Right lobe of liver (tissue), 6 donors: Measurements from ENCODE around the gene KCMF1. TPM values are rescaled to one million over a fixed set of nuclear protein-coding genes. Genes with fewer than 3 reads are reported as not detected.

Experiments
- ATAC-seq, 4 donors: fragments of 200-7000 bp; cut with Tn5 transposase; one replicate each; pipeline ENCODE4 v1.9.1; 2020; ENCODE audit warnings: mild to moderate bottlenecking in 4 of 4, moderate library complexity in 4 of 4
- DNase-seq, 3 donors: peaks; one replicate each; pipeline ENCODE4 v3.0.0-alpha.2; 2020
- H3K27ac ChIP-seq, 3 donors: fragments of 200-600 bp; one replicate each; pipeline ENCODE4 v1.8.0; 2022
- H3K27me3 ChIP-seq, 2 donors: fragments of 200-600 bp; one replicate each; pipeline ENCODE4 v1.8.0; 2022
- H3K36me3 ChIP-seq, 4 donors: fragments of 200-600 bp; sonication (generic) in 1 of 4; one replicate each; pipeline versions ENCODE4 v1.5.1 to v1.8.0; 2017 to 2022; ENCODE audit warnings: control low read depth in 1 of 4
- H3K4me1 ChIP-seq, 4 donors: fragments of 200-600 bp; sonication (generic) in 1 of 4; one replicate each; pipeline versions ENCODE4 v1.5.1 to v1.8.0; 2017 to 2022; ENCODE audit warnings: control low read depth in 1 of 4
- H3K4me3 ChIP-seq, 3 donors: fragments of 200-600 bp; one replicate each; pipeline ENCODE4 v1.8.0; 2022
- H3K9me3 ChIP-seq, 4 donors: fragments of 200-600 bp; sonication (generic) in 1 of 4; one replicate each; pipeline versions ENCODE4 v1.5.1 to v1.8.0; 2017 to 2022; ENCODE audit warnings: control low read depth in 1 of 4
- CTCF ChIP-seq, 4 donors: fragments of 200-600 bp in 3 of 4; fragments of 450-650 bp in 1 of 4; IDR thresholded peaks; one replicate each; pipeline versions ENCODE4 v1.5.1 to v1.8.0; 2016 to 2022; ENCODE audit warnings: antibody characterized with exemption in 4 of 4, mild to moderate bottlenecking in 2 of 4
- POLR2A ChIP-seq: fragments of 450-650 bp; IDR thresholded peaks from one replicate; pipeline ENCODE4 v1.6.1; 2017; ENCODE audit warnings: antibody characterized with exemption, mild to moderate bottlenecking
- WGBS: methylation state at CpG from one replicate; pipeline ENCODE4 v1.1.6; 2018; ENCODE audit warnings: low coverage, low lambda C conversion rate; ENCODE audit not compliant: insufficient coverage; ENCODE audit errors: missing lambda C conversion rate; 5-methylcytosine and 5-hydroxymethylcytosine counted together
- intact Hi-C, 2 donors: fragments of 100-400 bp; cut with DNase I; formaldehyde crosslinking; loops; one replicate each; pipeline versions ENCODE4 v1.11.2 to v1.14.1; 2022
- total RNA-seq, 6 experiments: library from RNA; depleted of rRNA in 2 of 6; stranded (reverse); fragments of >200 nt in 2 of 6; fragmentation: NEBNext Ultra II Directional in 3 of 6; extraction: Animal tissue kit (Norgen Biotek cat#: 25700) in 3 of 6; gene quantifications; one replicate each; pipeline versions ENCODE4 v1.1.0 to v1.2.4, GENCODE V29; 2016 to 2023
- donor health status: DM: no; HTN: yes; CAD: no.
- donor health status: DM: no; HTN: no; CAD: no.
- donor health status: DM: no; HTN: no; CAD: no.
- donor health status: DM: no; HTN: yes; CAD: no.
- donor health status: DM: no; HTN: yes; CAD: no.

KCMF1 gene
- total RNA-seq, 6 experiments from 2014 or later, result 28.6 to 45.3 (median 35.4) TPM

GRCh38 chr2:85024372-85025047, 53.5 kb downstream of the KCMF1 start:
- Histone ChIP-seq H3K36me3 (peaks cover 0 to 15% (median 7%) of the 10 kb centered on the region in 4 donors), H3K27me3 (no peaks in the 10 kb centered on the region), H3K4me3 (no peak overlapping the region), H3K9me3 (no peaks in the 10 kb centered on the region), H3K27ac (no peak overlapping the region), H3K4me1 (peaks cover 0 to under 1% (median 0%) of the 10 kb centered on the region in 4 donors)
- DNase-seq (no peak), ATAC-seq (peak in 3 of 4 donors; percentile 24 to 64 (median 25))
- 81% methylated on average over 8 of the region's 8 CpGs for WGBS
- TF ChIP-seq CTCF (IDR thresholded peaks at IDR 0.05), result no peak
- no peak for TF ChIP-seq POLR2A
- intact Hi-C loops, result no loop called here

- H3K27me3 ChIP-seq, result no peaks in the 10 kb centered on the region
- DNase-seq (no peak), ATAC-seq (no peak)
- no peak overlapping the region for H3K4me3 ChIP-seq
- H3K9me3 ChIP-seq, result no peaks in the 10 kb centered on the region
- no peak overlapping the region for H3K27ac ChIP-seq
- peaks cover 0 to 4% (median 0%) of the 10 kb centered on the region in 4 donors for H3K4me1 ChIP-seq
- intact Hi-C loops, result no loop called here
- peaks cover 0 to 30% (median 13%) of the 10 kb centered on the region in 4 donors for H3K36me3 ChIP-seq
- WGBS, result 93% methylated on average over 5 of the region's 5 CpGs
- TF ChIP-seq CTCF (IDR thresholded peaks at IDR 0.05) (no peak), POLR2A (no peak)
Observed at GRCh38 chr2:85032621-85033020, 61.7 kb downstream of the KCMF1 start.

- Histone ChIP-seq H3K4me1 (peaks cover 0 to 5% (median 0%) of the 10 kb centered on the region in 4 donors), H3K4me3 (no peak overlapping the region), H3K36me3 (peaks cover 0 to 30% (median 11%) of the 10 kb centered on the region in 4 donors), H3K9me3 (no peaks in the 10 kb centered on the region), H3K27ac (no peak overlapping the region), H3K27me3 (no peaks in the 10 kb centered on the region)
- no peak for DNase-seq
- intact Hi-C loops, result no loop called here
- ATAC-seq, result no peak
- no peak for TF ChIP-seq CTCF (IDR thresholded peaks at IDR 0.05)
- TF ChIP-seq POLR2A, result no peak
- WGBS, result 79% methylated on average over 2 of the region's 2 CpGs
Observed at GRCh38 chr2:85033388-85033787, 62.4 kb downstream of the KCMF1 start.

- no peak for DNase-seq
- no peaks in the 10 kb centered on the region for H3K9me3 ChIP-seq
- intact Hi-C loops, result no loop called here
- no peak overlapping the region for H3K4me3 ChIP-seq
- no peak for TF ChIP-seq CTCF (IDR thresholded peaks at IDR 0.05)
- TF ChIP-seq POLR2A, result no peak
- peaks cover 0 to 22% (median 7%) of the 10 kb centered on the region in 4 donors for H3K36me3 ChIP-seq
- no peak overlapping the region for H3K27ac ChIP-seq
- WGBS, result 94% methylated on average over 2 of the region's 2 CpGs
- no peak for ATAC-seq
- H3K4me1 ChIP-seq, result peaks cover 0 to 5% (median 0%) of the 10 kb centered on the region in 4 donors
- no peaks in the 10 kb centered on the region for H3K27me3 ChIP-seq
Observed at GRCh38 chr2:85034158-85034557, 63.2 kb downstream of the KCMF1 start.
